ENCODE data around the gene PHACTR1. TPM values are rescaled to one million over a fixed set of nuclear protein-coding genes. Genes with fewer than 3 reads are reported as not detected.

PHACTR1 gene
- total RNA-seq, 1 donor from 2014 or later: 2.2 TPM

GRCh38 chr6:13141387-13141786 lies 424.8 kb downstream of the PHACTR1 start:
- no peak for TF ChIP-seq CTCF (IDR thresholded peaks at IDR 0.05; ENCODE audit: insufficient read depth, low read length, poor library complexity, severe bottlenecking)
- H3K4me3 ChIP-seq (ENCODE audit: low read depth, low read length): no peak overlapping the region
- H3K36me3 ChIP-seq (ENCODE audit: control insufficient read depth, insufficient read depth, low read length): no peaks in the 10 kb centered on the region
- no peaks in the 10 kb centered on the region for H3K27me3 ChIP-seq (ENCODE audit: control insufficient read depth, insufficient read depth, low read length)
- no peak for DNase-seq (ENCODE audit: low read depth)

GRCh38 chr6:13142611-13143010 lies 426.0 kb downstream of the PHACTR1 start:
- Histone ChIP-seq H3K27me3 (ENCODE audit: control insufficient read depth, insufficient read depth, low read length) (no peaks in the 10 kb centered on the region), H3K4me3 (ENCODE audit: low read depth, low read length) (no peak overlapping the region), H3K36me3 (ENCODE audit: control insufficient read depth, insufficient read depth, low read length) (no peaks in the 10 kb centered on the region)
- DNase-seq (ENCODE audit: low read depth): no peak
- no peak for TF ChIP-seq CTCF (IDR thresholded peaks at IDR 0.05; ENCODE audit: insufficient read depth, low read length, poor library complexity, severe bottlenecking)

GRCh38 chr6:13146442-13146841 lies 429.9 kb downstream of the PHACTR1 start:
- no peak for DNase-seq (ENCODE audit: low read depth)
- Histone ChIP-seq H3K27me3 (ENCODE audit: control insufficient read depth, insufficient read depth, low read length) (no peaks in the 10 kb centered on the region), H3K36me3 (ENCODE audit: control insufficient read depth, insufficient read depth, low read length) (no peaks in the 10 kb centered on the region), H3K4me3 (ENCODE audit: low read depth, low read length) (no peak overlapping the region)
- no peak for TF ChIP-seq CTCF (IDR thresholded peaks at IDR 0.05; ENCODE audit: insufficient read depth, low read length, poor library complexity, severe bottlenecking)

GRCh38 chr6:13147376-13147775 lies 430.8 kb downstream of the PHACTR1 start:
- DNase-seq (ENCODE audit: low read depth): no peak
- TF ChIP-seq CTCF (IDR thresholded peaks at IDR 0.05; ENCODE audit: insufficient read depth, low read length, poor library complexity, severe bottlenecking): no peak
- no peak overlapping the region for H3K4me3 ChIP-seq (ENCODE audit: low read depth, low read length)
- H3K27me3 ChIP-seq (ENCODE audit: control insufficient read depth, insufficient read depth, low read length): no peaks in the 10 kb centered on the region
- H3K36me3 ChIP-seq (ENCODE audit: control insufficient read depth, insufficient read depth, low read length): no peaks in the 10 kb centered on the region

GRCh38 chr6:13147782-13148181 lies 431.2 kb downstream of the PHACTR1 start:
- H3K27me3 ChIP-seq (ENCODE audit: control insufficient read depth, insufficient read depth, low read length): no peaks in the 10 kb centered on the region
- H3K4me3 ChIP-seq (ENCODE audit: low read depth, low read length): no peak overlapping the region
- H3K36me3 ChIP-seq (ENCODE audit: control insufficient read depth, insufficient read depth, low read length): no peaks in the 10 kb centered on the region
- TF ChIP-seq CTCF (IDR thresholded peaks at IDR 0.05; ENCODE audit: insufficient read depth, low read length, poor library complexity, severe bottlenecking): no peak
- no peak for DNase-seq (ENCODE audit: low read depth)

- TF ChIP-seq CTCF (IDR thresholded peaks at IDR 0.05; ENCODE audit: insufficient read depth, low read length, poor library complexity, severe bottlenecking): no peak
- no peaks in the 10 kb centered on the region for H3K27me3 ChIP-seq (ENCODE audit: control insufficient read depth, insufficient read depth, low read length)
- H3K36me3 ChIP-seq (ENCODE audit: control insufficient read depth, insufficient read depth, low read length): no peaks in the 10 kb centered on the region
- H3K4me3 ChIP-seq (ENCODE audit: low read depth, low read length): no peak overlapping the region
- DNase-seq (ENCODE audit: low read depth): no peak
Observed at GRCh38 chr6:13152764-13153163, 436.2 kb downstream of the PHACTR1 start.
